Stromal cell of bone marrow (primary cell): Measurements from ENCODE around the gene MISP.

Experiments
- DNase-seq: peaks from one replicate; pipeline ENCODE4 v3.0.0-alpha.2; 2012; ENCODE audit warnings: low read depth

Gene MISP

GRCh38 chr19:808423-808775, 57.5 kb downstream of the MISP start:
- no peak for DNase-seq

DNA sequence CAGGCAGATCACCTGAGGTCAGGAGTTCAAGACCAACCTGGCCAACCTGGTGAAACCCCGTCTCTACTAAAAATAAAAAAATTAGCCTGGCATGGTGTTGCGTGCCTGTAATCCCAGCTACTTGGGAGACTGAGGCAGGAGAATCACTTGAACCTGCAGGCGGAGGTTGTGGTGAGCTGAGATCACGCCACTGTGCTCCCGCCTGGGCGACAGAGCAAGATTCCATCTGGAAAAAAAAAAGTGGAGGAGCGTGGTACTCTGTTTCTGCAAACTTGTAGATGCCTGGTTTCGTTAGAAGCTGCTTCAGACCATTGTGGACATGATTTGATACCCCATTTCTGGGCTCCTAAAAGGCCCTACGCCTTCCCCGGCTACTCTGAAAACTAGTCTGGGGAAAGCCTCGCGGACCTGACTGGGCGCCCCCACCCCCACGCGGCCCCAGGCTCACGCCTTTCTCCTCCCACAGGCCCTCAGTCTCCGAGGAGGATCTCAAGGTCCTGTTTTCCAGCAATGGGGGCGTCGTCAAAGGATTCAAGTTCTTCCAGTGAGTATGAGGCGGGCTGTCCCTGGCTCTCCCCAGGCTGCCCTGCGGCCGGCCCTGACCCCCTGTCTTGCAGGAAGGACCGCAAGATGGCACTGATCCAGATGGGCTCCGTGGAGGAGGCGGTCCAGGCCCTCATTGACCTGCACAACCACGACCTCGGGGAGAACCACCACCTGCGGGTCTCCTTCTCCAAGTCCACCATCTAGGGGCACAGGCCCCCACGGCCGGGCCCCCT, 59.4 kb downstream of the MISP start:
- no peak for DNase-seq

- no peak for DNase-seq
These were observed 60.1 kb downstream of the MISP start for GRCh38 chr19:810883-811489.

DNA sequence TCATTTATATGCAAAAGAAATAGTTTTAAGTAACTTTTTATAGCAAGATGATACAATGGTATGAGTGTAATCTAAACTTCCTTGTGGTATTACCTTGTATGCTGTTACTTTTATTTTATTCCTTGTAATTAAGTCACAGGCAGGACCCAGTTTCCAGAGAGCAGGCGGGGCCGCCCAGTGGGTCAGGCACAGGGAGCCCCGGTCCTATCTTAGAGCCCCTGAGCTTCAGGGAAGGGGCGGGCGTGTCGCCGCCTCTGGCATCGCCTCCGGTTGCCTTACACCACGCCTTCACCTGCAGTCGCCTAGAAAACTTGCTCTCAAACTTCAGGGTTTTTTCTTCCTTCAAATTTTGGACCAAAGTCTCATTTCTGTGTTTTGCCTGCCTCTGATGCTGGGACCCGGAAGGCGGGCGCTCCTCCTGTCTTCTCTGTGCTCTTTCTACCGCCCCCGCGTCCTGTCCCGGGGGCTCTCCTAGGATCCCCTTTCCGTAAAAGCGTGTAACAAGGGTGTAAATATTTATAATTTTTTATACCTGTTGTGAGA, 60.7 kb downstream of the MISP start:
- no peak for DNase-seq

- DNase-seq = no peak
These were observed 61.3 kb downstream of the MISP start for GRCh38 chr19:812049-812746.

- DNase-seq = no peak
These were observed 61.9 kb downstream of the MISP start for GRCh38 chr19:812747-813218.

DNA sequence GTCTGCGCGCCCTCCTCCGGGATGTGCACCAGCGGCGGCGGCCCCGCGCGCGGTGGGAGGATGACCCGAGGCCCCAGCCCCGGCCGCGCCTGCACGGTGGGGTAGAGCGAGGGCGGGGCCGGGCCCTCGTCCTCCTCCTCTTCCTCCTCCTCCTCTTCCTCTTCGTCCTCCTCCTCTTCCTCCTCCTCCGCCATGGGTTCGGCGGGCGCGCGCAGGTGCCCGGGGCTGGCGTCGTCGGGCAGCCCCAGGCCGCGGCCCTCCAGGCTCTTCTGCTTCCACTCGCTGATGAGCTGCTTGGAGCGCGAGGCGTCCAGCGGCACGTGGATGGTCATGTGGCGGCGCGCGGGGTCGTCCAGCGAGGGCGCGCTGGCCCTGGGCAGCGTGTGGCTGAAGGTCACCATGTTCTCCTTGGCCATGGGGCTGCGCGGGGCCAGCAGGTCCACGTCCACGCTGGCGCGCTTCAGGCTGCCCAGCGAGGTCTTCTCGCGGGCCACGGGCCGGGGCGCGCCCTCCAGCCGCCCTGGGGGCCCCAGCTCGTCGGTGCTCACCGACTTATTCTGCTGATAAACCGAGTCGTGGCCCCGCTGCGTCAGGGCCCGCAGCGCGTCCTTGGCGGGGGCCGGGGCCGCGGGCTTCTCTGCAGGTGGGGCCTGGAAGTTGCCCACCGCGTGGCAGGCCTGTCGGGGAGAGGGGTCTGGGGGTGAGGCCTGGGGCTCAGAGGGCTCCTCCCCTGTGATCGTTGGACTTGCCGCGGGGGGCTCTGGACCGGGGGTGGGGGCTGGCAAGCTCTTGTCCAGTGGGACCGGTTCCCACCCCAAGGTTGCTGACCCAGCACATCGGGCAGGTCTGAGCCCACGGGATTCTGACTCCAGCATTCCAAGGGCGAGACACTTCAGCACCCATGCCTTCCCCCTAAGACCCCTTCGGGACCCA, 62.6 kb downstream of the MISP start:
- no peak for DNase-seq
